ENCODE results near the gene EIF3C.
"Not testable (repeated sequence)": the region's sequence is repeated elsewhere in the genome, so short reads cannot be mapped to it uniquely, and the experiment has no call there.

Gene EIF3C

DNA sequence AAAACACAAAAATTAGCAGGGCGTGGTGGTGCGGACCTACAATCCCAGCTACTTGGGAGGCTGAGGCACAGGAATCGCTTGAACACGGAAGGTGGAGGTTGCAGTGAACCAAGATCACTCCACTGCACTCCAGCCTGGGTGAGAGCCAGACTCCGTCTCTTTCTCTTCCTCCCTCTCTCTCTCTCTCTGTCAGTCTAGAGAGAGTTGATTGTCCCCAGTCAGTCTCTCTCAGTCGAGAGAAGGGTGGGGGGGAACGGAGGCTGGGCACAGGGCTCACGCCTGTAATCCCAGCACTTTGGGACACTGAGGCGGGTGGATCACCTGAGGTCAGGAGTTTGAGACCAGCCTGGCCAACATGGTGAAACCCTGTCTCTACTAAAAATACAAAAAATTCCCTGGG is 30.0 kb downstream of the EIF3C start:
- H3K4me3 ChIP-seq (ENCODE audit: low read depth, low read length); DNase-seq (ENCODE audit: low read depth): not testable (repeated sequence)

DNA sequence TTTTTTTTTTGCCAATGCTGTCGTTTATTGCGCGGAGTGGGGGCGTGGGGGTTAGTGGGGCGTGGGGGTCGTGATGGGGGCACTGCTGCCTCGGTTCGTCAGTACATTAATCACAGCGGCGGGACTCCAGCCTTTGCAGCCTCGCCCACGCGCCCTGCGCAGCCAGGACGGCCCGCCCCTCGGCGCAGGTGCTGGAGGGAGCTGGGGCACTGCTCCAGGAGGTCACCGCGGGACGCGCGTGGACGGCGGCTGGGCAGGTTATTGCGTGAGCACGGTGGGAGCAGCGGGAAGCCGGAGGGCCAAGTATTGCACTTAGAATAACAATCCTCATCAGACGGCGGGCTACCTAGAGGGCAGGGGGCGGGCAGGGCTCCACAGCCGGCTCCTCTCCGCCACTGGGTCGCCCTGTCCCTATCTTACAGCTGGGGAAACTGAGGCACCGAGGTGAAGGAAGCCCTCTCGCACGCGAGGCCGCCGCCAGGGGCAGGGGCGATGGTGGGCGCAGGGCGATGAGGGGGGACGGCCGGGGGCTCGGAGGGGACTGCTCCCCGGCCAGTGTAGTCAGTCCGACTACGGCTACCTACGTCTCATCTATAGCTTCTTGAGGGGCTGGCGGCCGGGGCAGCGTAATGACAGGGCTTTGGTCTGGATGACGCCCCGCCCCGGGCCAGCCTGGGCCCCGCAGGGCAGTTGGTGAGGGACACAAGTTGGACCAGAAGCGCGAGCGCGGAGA is 35.5 kb downstream of the EIF3C start:
- DNase-seq (ENCODE audit: low read depth); H3K4me3 ChIP-seq (ENCODE audit: low read depth, low read length): not testable (repeated sequence)

DNA sequence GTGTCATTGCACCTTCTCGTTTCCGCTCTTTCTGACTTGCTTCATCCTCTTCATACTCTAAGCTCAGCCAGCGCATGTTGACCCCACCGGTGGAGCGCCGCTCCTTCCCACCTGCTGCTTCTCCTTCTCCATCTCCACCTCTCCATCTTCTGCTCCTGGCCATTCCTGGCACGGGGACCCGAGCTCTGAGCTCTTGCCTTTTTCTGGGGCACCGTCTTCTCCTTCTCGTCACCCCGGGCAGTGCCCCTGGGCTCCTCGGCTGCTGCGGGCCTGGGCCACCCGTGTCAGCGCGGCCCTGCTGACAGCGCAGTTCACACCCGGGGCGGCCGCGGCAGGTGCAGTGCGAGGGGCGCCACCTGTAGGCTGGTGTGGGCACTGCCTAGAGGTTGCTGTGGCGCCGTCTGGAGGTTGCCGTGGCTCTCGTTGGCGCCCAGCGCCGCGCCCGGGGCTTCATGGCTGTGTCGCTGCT is 38.8 kb downstream of the EIF3C start:
- not testable (repeated sequence) for DNase-seq (ENCODE audit: low read depth); H3K4me3 ChIP-seq (ENCODE audit: low read depth, low read length)

DNA sequence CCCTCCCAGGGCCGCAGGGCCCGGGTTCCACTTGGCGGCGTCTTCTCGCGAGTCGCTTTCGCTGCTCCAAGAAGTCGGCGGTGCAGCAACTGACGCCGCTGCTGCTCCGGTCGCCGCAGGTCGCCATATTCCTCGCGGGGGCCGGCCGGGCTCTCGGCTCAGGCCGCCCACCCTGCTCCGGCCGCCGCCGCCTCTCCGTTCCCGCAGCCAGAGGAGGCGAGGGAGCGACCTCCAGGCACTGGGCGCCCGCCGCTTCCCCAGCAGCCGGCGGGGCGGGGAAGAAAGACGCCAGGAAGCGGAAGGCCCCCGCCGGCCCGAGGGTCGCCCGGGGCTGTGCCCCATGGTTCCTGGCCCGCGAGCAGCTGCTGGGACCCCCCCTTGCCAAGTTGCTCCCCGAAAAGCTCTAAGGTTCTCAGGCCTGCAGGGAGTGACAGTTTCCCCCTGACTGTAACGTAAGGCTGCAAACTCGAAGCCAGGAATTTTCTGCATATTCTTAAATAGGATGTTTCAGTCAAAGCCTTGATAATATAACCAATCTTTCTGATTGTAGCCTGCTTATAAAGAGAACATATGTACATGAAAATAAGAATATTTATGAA is 39.3 kb downstream of the EIF3C start:
- not testable (repeated sequence) for H3K4me3 ChIP-seq (ENCODE audit: low read depth, low read length); DNase-seq (ENCODE audit: low read depth)

DNA sequence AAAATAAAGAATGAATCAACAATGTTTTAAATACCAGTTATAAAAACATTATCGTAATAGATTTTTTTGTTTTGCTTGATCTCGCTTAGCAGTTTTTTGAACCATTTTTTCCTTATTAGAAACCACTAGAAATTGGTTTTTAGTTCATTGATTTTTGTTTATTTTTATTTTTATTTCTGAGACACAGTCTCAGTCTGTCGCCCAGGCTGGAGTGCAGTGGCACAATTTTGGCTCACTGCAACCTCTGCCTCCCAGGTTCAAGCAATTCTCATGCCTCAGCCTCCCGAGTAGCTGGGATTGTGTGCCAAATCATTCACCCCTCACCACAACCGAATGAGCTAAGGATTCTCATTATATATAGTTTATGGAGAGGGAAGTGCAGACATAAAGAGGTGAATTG is 40.2 kb downstream of the EIF3C start, which contains the start of gene NPIPB9:
Gene NPIPB9 (plus strand): TSS at position 301 of the 400 bp plus-strand sequence.
- not testable (repeated sequence) for H3K4me3 ChIP-seq (ENCODE audit: low read depth, low read length); DNase-seq (ENCODE audit: low read depth)

DNA sequence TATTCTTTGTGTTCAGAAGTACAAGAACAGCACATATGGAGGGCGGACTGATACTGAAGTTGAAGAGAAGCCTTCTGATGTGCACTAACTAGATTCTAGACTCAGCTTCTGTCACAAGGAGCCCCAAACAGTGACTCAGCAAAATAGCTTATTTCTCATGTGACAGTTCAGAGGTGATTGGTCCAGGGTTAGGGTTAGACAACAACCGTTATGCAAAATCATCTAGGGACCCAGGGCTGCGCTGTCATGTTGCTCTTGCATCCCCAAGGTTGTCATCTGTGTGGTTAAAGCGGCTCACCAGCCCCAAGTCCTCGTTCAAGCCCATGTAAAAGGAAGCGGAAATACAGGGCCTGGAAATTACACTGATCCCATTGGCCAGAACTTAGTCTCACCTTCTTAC is 70.4 kb downstream of the EIF3C start:
- DNase-seq (ENCODE audit: low read depth); H3K4me3 ChIP-seq (ENCODE audit: low read depth, low read length): not testable (repeated sequence)

DNA sequence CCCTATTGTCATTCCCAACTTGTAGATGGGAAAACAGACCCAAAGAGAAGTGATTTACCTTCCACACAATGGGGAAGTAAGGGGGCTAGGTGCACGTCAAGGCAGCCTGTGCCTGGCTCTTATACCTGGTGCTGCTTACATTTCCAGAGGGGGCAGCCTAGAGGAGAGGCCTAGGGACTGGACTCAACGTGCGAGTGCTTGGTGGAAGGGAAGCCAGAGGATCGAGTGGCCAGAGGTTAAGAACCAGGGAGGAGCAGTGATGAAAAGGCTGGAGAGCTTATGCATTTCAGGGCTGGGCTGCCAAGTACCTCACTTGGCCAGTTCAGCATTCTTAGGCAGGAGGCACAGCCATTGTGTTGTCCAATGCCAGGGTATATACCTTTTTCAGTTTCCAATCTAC is 71.1 kb downstream of the EIF3C start:
- not testable (repeated sequence) for H3K4me3 ChIP-seq (ENCODE audit: low read depth, low read length); DNase-seq (ENCODE audit: low read depth)
